PC-3 (cell line): ENCODE data around the gene MAPKAP1. TPM values are rescaled to one million over a fixed set of nuclear protein-coding genes. Genes with fewer than 3 reads are reported as not detected.

Experiments used
- ATAC-seq: fragments of 200-7000 bp; cut with Tn5 transposase; 2 replicates; pipeline ENCODE4 v1.9.1; 2020; ENCODE audit warnings: mild to moderate bottlenecking, moderate library complexity
- BruUV-seq: library from RNA; stranded (reverse); fragments of 400-500 nt; replicated peaks from 2 replicates; lab custom pipeline; 2021; lab: Mats Ljungman, UMichigan
- CTCF ChIA-PET: fragments of 300-600 bp; sonication (Branson Sonifier 250); formaldehyde crosslinking; loops from one replicate; lab custom pipeline; 2022; ENCODE audit warnings: antibody characterized with exemption; lab: Charles Lee
- POLR2A ChIA-PET: fragments of 300-600 bp; sonication (Branson Sonifier 250); formaldehyde crosslinking; loops from one replicate; lab custom pipeline; 2022; ENCODE audit warnings: antibody characterized with exemption; ENCODE audit not compliant: unreplicated experiment; lab: Charles Lee
- DNase-seq: peaks from one replicate; pipeline ENCODE4 v3.0.0-alpha.2; 2015
- H2AFZ ChIP-seq: fragments of 300-600 bp; sonication (generic); 2 replicates; pipeline ENCODE4 v1.6.0; 2016; ENCODE audit warnings: antibody characterized with exemption, low read length
- H3F3A ChIP-seq: fragments of 300-600 bp; sonication (generic); one replicate; pipeline ENCODE4 v1.6.0; 2017; ENCODE audit warnings: antibody characterized with exemption, low read length, control low read depth, mild to moderate bottlenecking; ENCODE audit not compliant: unreplicated experiment
- H3K27ac ChIP-seq: fragments of 300-600 bp; sonication (generic); 2 replicates; pipeline ENCODE4 v1.5.1; 2016; ENCODE audit warnings: mild to moderate bottlenecking, low read length
- H3K27me3 ChIP-seq: fragments of 300-600 bp; sonication (generic); 2 replicates; pipeline ENCODE4 v1.6.1; 2016; ENCODE audit warnings: low read length, mixed read lengths
- H3K36me3 ChIP-seq: fragments of 300-600 bp; sonication (generic); 2 replicates; pipeline ENCODE4 v1.6.1; 2016; ENCODE audit warnings: low read depth, mixed run types, low read length, mixed read lengths
- H3K4me1 ChIP-seq: fragments of 300-600 bp; sonication (generic); 2 replicates; pipeline ENCODE4 v1.5.1; 2016; ENCODE audit warnings: low read length; ENCODE audit not compliant: insufficient read depth
- H3K4me2 ChIP-seq: fragments of 300-600 bp; sonication (generic); 2 replicates; pipeline ENCODE4 v1.6.0; 2016; ENCODE audit warnings: low read length
- H3K4me3 ChIP-seq: fragments of 300-600 bp; sonication (generic); 2 replicates; pipeline ENCODE4 v1.5.1; 2016; ENCODE audit warnings: mild to moderate bottlenecking, low read length, mixed read lengths
- H3K79me2 ChIP-seq: fragments of 300-600 bp; sonication (generic); 2 replicates; pipeline ENCODE4 v1.6.1; 2017; ENCODE audit warnings: low read length, mixed read lengths
- H3K9ac ChIP-seq: fragments of 300-600 bp; sonication (generic); 2 replicates; pipeline ENCODE4 v1.6.0; 2016; ENCODE audit warnings: mild to moderate bottlenecking, low read length
- H3K9me2 ChIP-seq: fragments of 300-600 bp; sonication (generic); replicated peaks from 2 replicates; pipeline ENCODE4 v1.6.1; 2016; ENCODE audit warnings: mixed run types, low read length, mixed read lengths
- H3K9me3 ChIP-seq: fragments of 300-600 bp; sonication (generic); 2 replicates; pipeline ENCODE4 v1.6.1; 2016; ENCODE audit warnings: low read length, mixed read lengths
- H4K20me1 ChIP-seq: fragments of 300-600 bp; sonication (generic); 2 replicates; pipeline ENCODE4 v1.6.1; 2016; ENCODE audit warnings: low read length, mixed read lengths
- CTCF ChIP-seq: fragments of 300-600 bp; sonication (generic); conservative IDR thresholded peaks from 2 replicates; pipeline ENCODE4 v1.5.1; 2017; ENCODE audit warnings: antibody characterized with exemption, low read depth, mild to moderate bottlenecking, low read length
- EZH2 ChIP-seq: fragments of 300-600 bp; sonication (generic); IDR thresholded peaks from one replicate; pipeline ENCODE4 v1.6.1; 2017; ENCODE audit warnings: antibody characterized with exemption, mild to moderate bottlenecking, low read length; ENCODE audit not compliant: unreplicated experiment
- EZH2phosphoT487 ChIP-seq: fragments of 300-600 bp; sonication (generic); IDR thresholded peaks from 2 replicates; pipeline ENCODE4 v1.6.1; 2018; ENCODE audit warnings: mild to moderate bottlenecking, antibody characterized with exemption, low read length, borderline replicate concordance
- intact Hi-C: fragments of 100-400 bp; cut with micrococcal nuclease; formaldehyde crosslinking; loops from 2 replicates; pipeline ENCODE4 v1.9.0; 2023
- total RNA-seq: library from RNA; depleted of rRNA; stranded (reverse); fragments of >200 nt; gene quantifications from 2 replicates; pipeline ENCODE4 v1.2.3, GENCODE V29; 2014

MAPKAP1 gene
- total RNA-seq, 1 experiment from 2014 or later = 128 TPM

DNA sequence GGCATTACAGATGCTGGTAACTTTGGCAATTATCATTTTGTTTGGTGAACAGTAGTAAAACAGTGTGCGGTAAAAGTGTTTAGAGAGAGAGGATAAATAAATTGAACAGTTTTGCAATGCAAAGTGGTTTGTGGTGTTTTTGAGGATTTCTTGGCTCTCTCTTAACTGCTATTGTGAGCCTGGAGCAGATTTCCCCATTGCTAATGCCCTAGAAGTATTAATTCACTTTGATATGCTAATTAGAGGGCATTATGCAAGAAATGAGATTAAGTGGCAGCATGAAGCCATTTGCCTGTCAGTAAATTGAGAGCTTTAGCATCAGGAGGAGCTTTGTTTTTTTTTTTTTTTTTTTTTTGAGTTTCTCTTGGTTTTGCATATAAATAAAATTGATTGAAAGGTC is 48.3 kb upstream of the MAPKAP1 start:
- Histone ChIP-seq H3K36me3 (no peaks in the 10 kb centered on the region), H3K4me2 (no peak overlapping the region), H3K9ac (no peak overlapping the region), H3K9me3 (no peaks in the 10 kb centered on the region), H3K79me2 (peaks cover 9% of the 10 kb centered on the region), H3K4me1 (peaks cover 17% of the 10 kb centered on the region), H3K27me3 (no peaks in the 10 kb centered on the region), H3K4me3 (no peak overlapping the region), H3F3A (no peaks in the 10 kb centered on the region), H3K27ac (no peak overlapping the region), H3K9me2 (no peaks in the 10 kb centered on the region), H4K20me1 (no peaks in the 10 kb centered on the region), H2AFZ (no peak overlapping the region)
- intact Hi-C loops = no loop called here
- DNase-seq (no peak), ATAC-seq (no peak)
- ChIA-PET CTCF (no interaction called here), POLR2A (interaction anchor here (0.6 kb wide), 1 partner anchor 95 kb away, joined by 5 read pairs; no protein-coding TSS in a partner anchor)
- TF ChIP-seq EZH2phosphoT487 (no peak), EZH2 (no peak), CTCF (no peak)
- BruUV-seq = no TSS peak

- Histone ChIP-seq H3K9ac (no peak overlapping the region), H3F3A (no peaks in the 10 kb centered on the region), H3K27me3 (no peaks in the 10 kb centered on the region), H4K20me1 (no peaks in the 10 kb centered on the region), H3K9me3 (no peaks in the 10 kb centered on the region), H3K27ac (no peak overlapping the region), H3K4me3 (no peak overlapping the region), H2AFZ (no peak overlapping the region), H3K4me2 (no peak overlapping the region), H3K9me2 (no peaks in the 10 kb centered on the region), H3K36me3 (no peaks in the 10 kb centered on the region), H3K79me2 (peaks cover 13% of the 10 kb centered on the region), H3K4me1 (peaks cover 22% of the 10 kb centered on the region)
- ATAC-seq (no peak), DNase-seq (no peak)
- intact Hi-C loops = loop anchor here (5.0 kb wide), 1 partner anchor 148 kb away; no protein-coding TSS in a partner anchor
- BruUV-seq = no TSS peak
- ChIA-PET CTCF (no interaction called here), POLR2A (interaction anchor here (0.6 kb wide), 1 partner anchor 47 kb away, joined by 5 read pairs; the partner anchor contains the start of gene MAPKAP1)
- TF ChIP-seq CTCF (no peak), EZH2 (no peak), EZH2phosphoT487 (no peak)
Observed at GRCh38 chr9:125754096-125754495, 47.1 kb upstream of the MAPKAP1 start.

DNA sequence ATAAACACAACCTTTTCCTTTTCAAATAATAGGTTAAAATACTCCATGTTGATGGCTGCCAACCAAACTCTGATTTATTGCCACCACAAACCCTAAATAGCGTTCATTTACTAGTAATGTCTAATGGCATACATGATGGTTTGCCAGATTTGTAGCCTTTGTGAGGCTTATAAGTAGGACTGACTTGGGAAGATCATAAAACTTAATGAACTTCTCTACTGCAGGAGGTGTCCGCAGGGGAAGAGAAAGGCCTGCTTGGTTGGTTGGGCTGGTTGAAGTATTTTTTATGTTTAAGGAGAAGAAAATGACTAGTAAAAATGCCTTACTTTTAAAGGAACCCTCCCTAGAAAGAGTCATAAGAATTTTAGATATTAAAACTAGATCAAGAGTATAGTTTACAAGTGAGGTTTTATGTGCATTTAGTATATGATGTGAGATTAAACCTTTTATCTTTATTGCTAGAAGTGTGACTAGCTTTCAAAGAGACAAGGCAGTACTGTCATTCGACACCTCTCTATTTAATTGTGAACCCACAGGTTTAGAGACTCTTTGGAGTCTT is 45.1 kb upstream of the MAPKAP1 start:
- Histone ChIP-seq H3K4me1 (peaks cover 18% of the 10 kb centered on the region), H3K27me3 (no peaks in the 10 kb centered on the region), H3K4me3 (no peak overlapping the region), H2AFZ (no peak overlapping the region), H3K4me2 (no peak overlapping the region), H3K9me2 (no peaks in the 10 kb centered on the region), H3K9ac (no peak overlapping the region), H3K79me2 (peaks cover 24% of the 10 kb centered on the region), H3F3A (no peaks in the 10 kb centered on the region), H3K27ac (no peak overlapping the region), H3K36me3 (no peaks in the 10 kb centered on the region), H4K20me1 (no peaks in the 10 kb centered on the region), H3K9me3 (no peaks in the 10 kb centered on the region)
- intact Hi-C loops = loop anchor here (5.0 kb wide), 1 partner anchor 150 kb away; no protein-coding TSS in a partner anchor
- BruUV-seq = no TSS peak
- ATAC-seq (no peak), DNase-seq (no peak)
- TF ChIP-seq EZH2phosphoT487 (no peak), CTCF (no peak), EZH2 (no peak)
- ChIA-PET POLR2A (no interaction called here), CTCF (no interaction called here)
